Gastrocnemius medialis (tissue), 4 donors: ENCODE measurements around the gene ATPAF1.

Experiments used
- POLR2A ChIP-seq, 2 donors: fragments of 450-650 bp; IDR thresholded peaks; one replicate each; pipeline ENCODE4 v1.6.1; 2017; ENCODE audit warnings: antibody characterized with exemption in 2 of 2, mild to moderate bottlenecking in 2 of 2, moderate library complexity in 2 of 2
- TF ChIP-seq, protein P1 (sequence below), 5 experiments: fragments of 450-650 bp in 3 of 5; fragments of 200-600 bp in 2 of 5; sonication (generic) in 2 of 5; IDR thresholded peaks in 4 of 5; conservative IDR thresholded peaks in 1 of 5; 1 replicate in 4 of 5; 2 replicates in 1 of 5; pipeline ENCODE4 v1.5.1; 2016 to 2019; ENCODE audit warnings: antibody characterized with exemption in 5 of 5, mild to moderate bottlenecking in 3 of 5, moderate library complexity in 3 of 5

DNA sequence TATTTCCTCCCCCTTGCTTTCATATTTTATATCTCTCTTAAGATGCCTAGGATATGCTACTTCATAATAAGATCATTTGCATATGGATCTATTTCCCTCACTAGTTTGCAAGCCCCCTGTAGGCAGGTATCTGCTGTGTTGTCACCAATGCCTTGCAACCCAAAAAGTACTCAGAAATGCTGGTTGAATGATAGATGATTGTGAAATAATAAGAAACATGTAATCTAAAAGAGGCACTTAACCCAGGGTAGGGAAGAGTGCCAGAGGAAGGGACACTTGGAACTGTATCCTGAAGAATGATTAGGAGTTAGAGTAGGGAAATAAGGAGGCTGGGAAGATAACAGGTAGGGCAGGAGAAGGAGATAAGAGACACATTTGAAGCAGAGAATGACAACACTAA is 12.3 kb downstream of the ATPAF1 start:
- TF ChIP-seq, protein P1, sequence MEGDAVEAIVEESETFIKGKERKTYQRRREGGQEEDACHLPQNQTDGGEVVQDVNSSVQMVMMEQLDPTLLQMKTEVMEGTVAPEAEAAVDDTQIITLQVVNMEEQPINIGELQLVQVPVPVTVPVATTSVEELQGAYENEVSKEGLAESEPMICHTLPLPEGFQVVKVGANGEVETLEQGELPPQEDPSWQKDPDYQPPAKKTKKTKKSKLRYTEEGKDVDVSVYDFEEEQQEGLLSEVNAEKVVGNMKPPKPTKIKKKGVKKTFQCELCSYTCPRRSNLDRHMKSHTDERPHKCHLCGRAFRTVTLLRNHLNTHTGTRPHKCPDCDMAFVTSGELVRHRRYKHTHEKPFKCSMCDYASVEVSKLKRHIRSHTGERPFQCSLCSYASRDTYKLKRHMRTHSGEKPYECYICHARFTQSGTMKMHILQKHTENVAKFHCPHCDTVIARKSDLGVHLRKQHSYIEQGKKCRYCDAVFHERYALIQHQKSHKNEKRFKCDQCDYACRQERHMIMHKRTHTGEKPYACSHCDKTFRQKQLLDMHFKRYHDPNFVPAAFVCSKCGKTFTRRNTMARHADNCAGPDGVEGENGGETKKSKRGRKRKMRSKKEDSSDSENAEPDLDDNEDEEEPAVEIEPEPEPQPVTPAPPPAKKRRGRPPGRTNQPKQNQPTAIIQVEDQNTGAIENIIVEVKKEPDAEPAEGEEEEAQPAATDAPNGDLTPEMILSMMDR (IDR thresholded peaks at IDR 0.05 in 4 of 5, conservative IDR thresholded peaks at IDR 0.05 in 1 of 5), result no peak
- TF ChIP-seq POLR2A (IDR thresholded peaks at IDR 0.05), result no peak
